HepG2 (cell line): ENCODE results near the gene POLR3E. TPM values are rescaled to one million over a fixed set of nuclear protein-coding genes. Genes with fewer than 3 reads are reported as not detected.

ENCODE experiments used
- ATF1 ChIP-seq: IDR thresholded peaks from 2 replicates; pipeline ENCODE4 v1.6.1; 2016; ENCODE audit warnings: mild to moderate bottlenecking, control low read depth
- ATF2 ChIP-seq: sonication (generic); formaldehyde crosslinking; IDR thresholded peaks from 2 replicates; pipeline ENCODE4 v1.4.0; 2020; ENCODE audit warnings: missing genetic modification reagents
- BHLHE40 ChIP-seq: IDR thresholded peaks from 2 replicates; pipeline ENCODE4 v1.6.1; 2011; ENCODE audit warnings: low read length, improper control_type of control experiment
- GABPB1 ChIP-seq: IDR thresholded peaks from 2 replicates; pipeline ENCODE4 v1.6.1; 2016; ENCODE audit warnings: mild to moderate bottlenecking, missing genetic modification reagents, moderate library complexity, missing compliant biosample characterization
- JDP2 ChIP-seq: sonication (generic); formaldehyde crosslinking; IDR thresholded peaks from 2 replicates; pipeline ENCODE4 v1.8.1; 2022; ENCODE audit warnings: missing genetic modification reagents, borderline replicate concordance
- KDM2A ChIP-seq: sonication (generic); formaldehyde crosslinking; IDR thresholded peaks from 2 replicates; pipeline ENCODE4 v1.4.0; 2020; ENCODE audit warnings: low read depth, missing genetic modification reagents, borderline replicate concordance
- MAFK ChIP-seq, 2 experiments: IDR thresholded peaks in 1 of 2; conservative IDR thresholded peaks in 1 of 2; 2 replicates each; pipeline ENCODE4 v1.6.1; 2011; ENCODE audit warnings: improper control_type of control experiment in 2 of 2, low read length in 2 of 2
- MLX ChIP-seq: IDR thresholded peaks from 2 replicates; pipeline ENCODE4 v1.6.1; 2016
- PBX2 ChIP-seq: IDR thresholded peaks from 2 replicates; pipeline ENCODE4 v1.6.1; 2016; ENCODE audit warnings: control low read depth
- SMAD9 ChIP-seq: sonication (generic); formaldehyde crosslinking; IDR thresholded peaks from 2 replicates; pipeline ENCODE4 v1.5.1; 2020; ENCODE audit warnings: mild to moderate bottlenecking, missing genetic modification reagents
- ZNF12 ChIP-seq: sonication (generic); formaldehyde crosslinking; IDR thresholded peaks from 2 replicates; pipeline ENCODE4 v1.5.0; 2020; ENCODE audit warnings: missing genetic modification reagents
- ZNF142 ChIP-seq: sonication (generic); formaldehyde crosslinking; IDR thresholded peaks from 2 replicates; pipeline ENCODE4 v1.4.0; 2020; ENCODE audit warnings: missing genetic modification reagents
- ZNF224 ChIP-seq: sonication (generic); formaldehyde crosslinking; IDR thresholded peaks from 2 replicates; pipeline ENCODE4 v1.5.0; 2020; ENCODE audit warnings: mild to moderate bottlenecking, missing genetic modification reagents
- polyA plus RNA-seq, 8 experiments: library from polyadenylated mRNA; depleted of rRNA in 3 of 8; stranded (reverse) in 7 of 8; unstranded in 1 of 8; fragments of >200 nt; fragmentation: Illumina TruSeq in 4 of 8; extraction: Trizol in 4 of 8; gene quantifications; 2 replicates each; pipeline versions ENCODE4 v1.2.1 to v1.2.3, GENCODE V29; 2011 to 2016; ENCODE audit warnings: low read depth in 4 of 8, missing spikeins in 1 of 8, mixed read lengths in 1 of 8; ENCODE audit not compliant: insufficient read depth in 1 of 8
- total RNA-seq, 5 experiments: library from RNA; depleted of rRNA; stranded (reverse); fragments of >200 nt; fragmentation: Illumina TruSeq; extraction: Trizol; gene quantifications; 2 replicates each; pipeline ENCODE4 v1.2.3, GENCODE V29; 2016; ENCODE audit warnings: low read depth in 1 of 5
- TF ChIP-seq, protein P1 (sequence below): fragments of 450-650 bp; IDR thresholded peaks from 2 replicates; pipeline ENCODE4 v1.6.1; 2016
- TF ChIP-seq, protein P2 (sequence below): sonication (generic); formaldehyde crosslinking; IDR thresholded peaks from 2 replicates; pipeline ENCODE4 v1.4.0; 2020; ENCODE audit warnings: missing genetic modification reagents, borderline replicate concordance

The POLR3E gene
- total and polyA plus RNA-seq, 2 of the 13 experiments (the other 11 are each of a cell fraction or from before 2014, with no cell fraction given), result 135 to 262 TPM

DNA sequence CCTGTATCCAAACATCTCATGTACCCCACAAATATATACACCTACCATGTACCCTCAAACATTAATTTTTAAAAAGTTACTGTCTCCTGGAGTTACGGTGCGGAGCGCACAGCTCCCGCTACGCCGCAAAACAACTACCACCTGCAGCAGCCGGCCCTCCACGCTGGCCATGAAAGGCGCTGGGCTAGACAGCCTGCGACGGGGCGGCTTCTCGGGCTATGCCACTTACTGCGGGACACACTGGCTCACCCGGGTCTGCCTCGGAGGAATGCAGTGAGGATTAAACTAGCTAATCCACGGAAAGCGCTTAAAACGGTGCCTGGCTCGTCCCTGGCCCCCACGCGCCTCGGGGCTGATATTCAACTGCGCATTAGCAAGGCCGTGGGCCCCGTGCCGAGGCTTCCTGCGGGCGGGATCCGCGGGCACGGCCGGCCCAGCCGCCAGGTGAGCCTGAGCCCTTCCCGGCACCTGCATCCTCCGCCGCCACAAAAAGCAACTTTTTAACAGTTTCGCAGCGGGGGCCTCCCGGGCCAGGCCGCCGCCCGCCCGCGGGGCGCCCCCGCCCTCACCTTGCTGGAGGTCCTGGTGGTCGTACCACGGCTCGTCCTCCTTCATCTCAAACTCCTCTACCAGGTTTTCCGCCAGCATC, 76.6 kb downstream of the POLR3E start (continued):
- TF ChIP-seq, protein P1, sequence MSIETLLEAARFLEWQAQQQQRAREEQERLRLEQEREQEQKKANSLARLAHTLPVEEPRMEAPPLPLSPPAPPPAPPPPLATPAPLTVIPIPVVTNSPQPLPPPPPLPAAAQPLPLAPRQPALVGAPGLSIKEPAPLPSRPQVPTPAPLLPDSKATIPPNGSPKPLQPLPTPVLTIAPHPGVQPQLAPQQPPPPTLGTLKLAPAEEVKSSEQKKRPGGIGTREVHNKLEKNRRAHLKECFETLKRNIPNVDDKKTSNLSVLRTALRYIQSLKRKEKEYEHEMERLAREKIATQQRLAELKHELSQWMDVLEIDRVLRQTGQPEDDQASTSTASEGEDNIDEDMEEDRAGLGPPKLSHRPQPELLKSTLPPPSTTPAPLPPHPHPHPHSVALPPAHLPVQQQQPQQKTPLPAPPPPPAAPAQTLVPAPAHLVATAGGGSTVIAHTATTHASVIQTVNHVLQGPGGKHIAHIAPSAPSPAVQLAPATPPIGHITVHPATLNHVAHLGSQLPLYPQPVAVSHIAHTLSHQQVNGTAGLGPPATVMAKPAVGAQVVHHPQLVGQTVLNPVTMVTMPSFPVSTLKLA, result peak; percentile 14; the same call in 1 of the 2 replicates
- TF ChIP-seq MAFK (conservative IDR thresholded peaks at IDR 0.05 in 1 of 2, IDR thresholded peaks at IDR 0.05 in 1 of 2; ENCODE audit: low read length in 2 of 2), result no peak
- no peak for TF ChIP-seq ZNF142 (CRISPR knock-in tag)
- no peak for TF ChIP-seq ATF2 (CRISPR knock-in tag)
- 0 out of 2 replicates have a peak, but pooled peaks have one; percentile 43 for TF ChIP-seq GABPB1 (CRISPR knock-in tag)
- TF ChIP-seq ZNF12 (CRISPR knock-in tag), result peak; percentile 38; the same call in 1 of the 2 replicates
- TF ChIP-seq BHLHE40, result no peak
- no peak for TF ChIP-seq ATF1
- no peak for TF ChIP-seq PBX2 (CRISPR knock-in tag)
- TF ChIP-seq SMAD9 (CRISPR knock-in tag), result peak; percentile 73; the same call in 1 of the 2 replicates
- peak; percentile 60 for TF ChIP-seq KDM2A
- 0 out of 2 replicates have a peak, but pooled peaks have one; percentile 29 for TF ChIP-seq ZNF224 (CRISPR knock-in tag)
- TF ChIP-seq, protein P2, sequence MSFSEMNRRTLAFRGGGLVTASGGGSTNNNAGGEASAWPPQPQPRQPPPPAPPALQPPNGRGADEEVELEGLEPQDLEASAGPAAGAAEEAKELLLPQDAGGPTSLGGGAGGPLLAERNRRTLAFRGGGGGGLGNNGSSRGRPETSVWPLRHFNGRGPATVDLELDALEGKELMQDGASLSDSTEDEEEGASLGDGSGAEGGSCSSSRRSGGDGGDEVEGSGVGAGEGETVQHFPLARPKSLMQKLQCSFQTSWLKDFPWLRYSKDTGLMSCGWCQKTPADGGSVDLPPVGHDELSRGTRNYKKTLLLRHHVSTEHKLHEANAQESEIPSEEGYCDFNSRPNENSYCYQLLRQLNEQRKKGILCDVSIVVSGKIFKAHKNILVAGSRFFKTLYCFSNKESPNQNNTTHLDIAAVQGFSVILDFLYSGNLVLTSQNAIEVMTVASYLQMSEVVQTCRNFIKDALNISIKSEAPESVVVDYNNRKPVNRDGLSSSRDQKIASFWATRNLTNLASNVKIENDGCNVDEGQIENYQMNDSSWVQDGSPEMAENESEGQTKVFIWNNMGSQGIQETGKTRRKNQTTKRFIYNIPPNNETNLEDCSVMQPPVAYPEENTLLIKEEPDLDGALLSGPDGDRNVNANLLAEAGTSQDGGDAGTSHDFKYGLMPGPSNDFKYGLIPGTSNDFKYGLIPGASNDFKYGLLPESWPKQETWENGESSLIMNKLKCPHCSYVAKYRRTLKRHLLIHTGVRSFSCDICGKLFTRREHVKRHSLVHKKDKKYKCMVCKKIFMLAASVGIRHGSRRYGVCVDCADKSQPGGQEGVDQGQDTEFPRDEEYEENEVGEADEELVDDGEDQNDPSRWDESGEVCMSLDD (CRISPR knock-in tag), result peak; percentile 74; the same call in 1 of the 2 replicates
- peak; percentile 22; the same call in 1 of the 2 replicates for TF ChIP-seq JDP2
- no peak for TF ChIP-seq MLX
